Measurements from ENCODE around the gene SPTBN1. TPM values are rescaled to one million over a fixed set of nuclear protein-coding genes. Genes with fewer than 3 reads are reported as not detected.

Gene SPTBN1
- total RNA-seq, 1 donor from 2014 or later, result 813 TPM

DNA sequence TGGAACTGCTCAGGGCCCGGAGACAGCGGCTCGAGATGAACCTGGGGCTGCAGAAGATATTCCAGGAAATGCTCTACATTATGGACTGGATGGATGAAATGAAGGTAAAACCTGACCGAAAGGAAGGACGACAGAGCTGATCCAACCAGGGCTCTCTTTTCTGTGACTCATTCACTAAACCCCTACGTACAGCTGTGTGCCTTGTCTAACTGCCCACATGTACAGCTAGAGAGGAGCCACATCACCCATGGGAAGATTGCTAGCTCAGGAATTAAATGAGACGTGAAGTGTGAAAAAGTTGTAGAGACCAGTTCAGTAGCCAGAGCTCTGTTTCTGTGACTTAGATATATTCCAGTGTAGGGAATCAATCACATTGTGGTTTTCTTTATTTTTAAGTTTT lies 170.0 kb downstream of the SPTBN1 start:
- intact Hi-C loops (cut with DNase I), result no loop called here
- peaks cover 98% of the 10 kb centered on the region for H3K36me3 ChIP-seq
- no peak overlapping the region for H3K4me3 ChIP-seq
- no peak for DNase-seq
- H3K27ac ChIP-seq, result peak overlapping the region; percentile 42
- H3K4me1 ChIP-seq, result peaks cover 18% of the 10 kb centered on the region
- no peak for ATAC-seq
- no peak for TF ChIP-seq CTCF (IDR thresholded peaks at IDR 0.05)
- H3K27me3 ChIP-seq, result no peaks in the 10 kb centered on the region
- H3K9me3 ChIP-seq, result no peaks in the 10 kb centered on the region

DNA sequence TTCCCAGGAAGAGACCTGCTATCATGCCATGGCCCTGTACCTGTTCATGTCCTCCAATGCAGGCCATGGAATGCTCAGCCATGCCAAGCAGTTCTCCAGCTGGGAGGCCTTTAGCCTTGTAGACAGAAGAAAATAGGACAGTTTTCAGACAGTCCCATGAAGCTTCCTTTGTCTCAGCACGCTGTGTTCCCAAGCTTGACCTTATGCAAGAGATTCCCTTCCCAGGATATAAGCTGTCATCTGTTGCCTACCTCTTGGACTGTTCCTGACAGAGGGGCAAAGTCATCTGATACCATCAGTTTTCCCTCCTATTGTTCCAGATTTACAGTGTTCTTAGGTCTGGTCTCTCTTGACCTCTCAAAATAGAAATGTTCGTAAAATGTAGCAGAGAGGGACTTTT lies 170.8 kb downstream of the SPTBN1 start:
- H3K27ac ChIP-seq, result peak overlapping the region; percentile 42
- no peak overlapping the region for H3K4me3 ChIP-seq
- DNase-seq (no peak), ATAC-seq (peak; percentile 8)
- TF ChIP-seq CTCF (IDR thresholded peaks at IDR 0.05), result no peak
- peaks cover 24% of the 10 kb centered on the region for H3K4me1 ChIP-seq
- H3K9me3 ChIP-seq, result no peaks in the 10 kb centered on the region
- no peaks in the 10 kb centered on the region for H3K27me3 ChIP-seq
- H3K36me3 ChIP-seq, result peaks cover 98% of the 10 kb centered on the region
- intact Hi-C loops (cut with DNase I), result no loop called here

- no peak for ATAC-seq
- Histone ChIP-seq H3K9me3 (no peaks in the 10 kb centered on the region), H3K4me1 (peaks cover 29% of the 10 kb centered on the region), H3K36me3 (peaks cover 98% of the 10 kb centered on the region), H3K27ac (no peak overlapping the region), H3K4me3 (no peak overlapping the region), H3K27me3 (no peaks in the 10 kb centered on the region)
- no peak for TF ChIP-seq CTCF (IDR thresholded peaks at IDR 0.05)
- intact Hi-C loops (cut with DNase I), result no loop called here
- DNase-seq, result no peak
These were observed 171.8 kb downstream of the SPTBN1 start for GRCh38 chr2:54627973-54628372.

GRCh38 chr2:54628418-54628817 lies 172.3 kb downstream of the SPTBN1 start:
- intact Hi-C loops (cut with DNase I), result no loop called here
- DNase-seq, result no peak
- H3K27ac ChIP-seq, result no peak overlapping the region
- no peak overlapping the region for H3K4me3 ChIP-seq
- peaks cover 98% of the 10 kb centered on the region for H3K36me3 ChIP-seq
- TF ChIP-seq CTCF (IDR thresholded peaks at IDR 0.05), result no peak
- H3K4me1 ChIP-seq, result peaks cover 34% of the 10 kb centered on the region
- no peaks in the 10 kb centered on the region for H3K27me3 ChIP-seq
- ATAC-seq, result no peak
- H3K9me3 ChIP-seq, result no peaks in the 10 kb centered on the region

DNA sequence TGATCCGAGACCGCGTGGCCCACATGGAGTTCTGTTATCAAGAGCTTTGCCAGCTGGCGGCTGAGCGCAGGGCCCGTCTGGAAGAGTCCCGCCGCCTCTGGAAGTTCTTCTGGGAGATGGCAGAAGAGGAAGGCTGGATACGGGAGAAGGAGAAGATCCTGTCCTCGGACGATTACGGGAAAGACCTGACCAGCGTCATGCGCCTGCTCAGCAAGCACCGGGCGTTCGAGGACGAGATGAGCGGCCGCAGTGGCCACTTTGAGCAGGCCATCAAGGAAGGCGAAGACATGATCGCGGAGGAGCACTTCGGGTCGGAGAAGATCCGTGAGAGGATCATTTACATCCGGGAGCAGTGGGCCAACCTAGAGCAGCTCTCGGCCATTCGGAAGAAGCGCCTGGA lies 172.8 kb downstream of the SPTBN1 start:
- H3K27ac ChIP-seq, result no peak overlapping the region
- peaks cover 39% of the 10 kb centered on the region for H3K4me1 ChIP-seq
- TF ChIP-seq CTCF (IDR thresholded peaks at IDR 0.05), result no peak
- no peaks in the 10 kb centered on the region for H3K9me3 ChIP-seq
- no peak overlapping the region for H3K4me3 ChIP-seq
- ATAC-seq, result no peak
- H3K36me3 ChIP-seq, result peaks cover 98% of the 10 kb centered on the region
- DNase-seq, result no peak
- intact Hi-C loops (cut with DNase I), result no loop called here
- H3K27me3 ChIP-seq, result no peaks in the 10 kb centered on the region

GRCh38 chr2:54629390-54629789 lies 173.3 kb downstream of the SPTBN1 start:
- no peak for TF ChIP-seq CTCF (IDR thresholded peaks at IDR 0.05)
- Histone ChIP-seq H3K27ac (no peak overlapping the region), H3K9me3 (no peaks in the 10 kb centered on the region), H3K4me3 (no peak overlapping the region), H3K27me3 (no peaks in the 10 kb centered on the region), H3K4me1 (peaks cover 43% of the 10 kb centered on the region), H3K36me3 (peaks cover 100% of the 10 kb centered on the region)
- DNase-seq (no peak), ATAC-seq (no peak)
- intact Hi-C loops (cut with DNase I), result no loop called here

Measured in upper lobe of right lung (tissue), 1 donor.